HepG2 (cell line): ENCODE data around the gene BBS5. TPM values are rescaled to one million over a fixed set of nuclear protein-coding genes. Genes with fewer than 3 reads are reported as not detected.

Experiments used
- ATAC-seq: fragments of 200-7000 bp; cut with Tn5 transposase; 3 replicates; pipeline ENCODE4 v1.9.1; 2020; ENCODE audit warnings: mild to moderate bottlenecking, moderate library complexity
- BruUV-seq: library from RNA; stranded (reverse); fragments of 400-500 nt; replicated peaks from 2 replicates; lab custom pipeline; 2021; lab: Mats Ljungman, UMichigan
- CTCF ChIA-PET: fragments of 300-600 bp; formaldehyde crosslinking; extraction: SDS; loops from one replicate; lab custom pipeline; 2021; ENCODE audit warnings: low total read pairs, inconsistent platforms, low intra/inter-chr PET ratio; lab: Yijun Ruan, JAX
- POLR2A ChIA-PET: fragments of 350-600 bp; sonication (Branson Sonifier 250); formaldehyde crosslinking; loops from one replicate; lab custom pipeline; 2020; ENCODE audit warnings: antibody characterized with exemption, inconsistent platforms; lab: Yijun Ruan, JAX
- DNase-seq: peaks from one replicate; pipeline ENCODE4 v3.0.0-alpha.2; 2015; ENCODE audit warnings: low spot score
- FAIRE-seq: peaks from 3 replicates; lab custom pipeline; 2011; peaks lifted over from hg19 to GRCh38; lab: Jason Lieb, UNC
- H2AFZ ChIP-seq: one replicate; pipeline ENCODE4 v1.6.1; 2011; ENCODE audit warnings: low read length, inconsistent platforms
- H3K27ac ChIP-seq: fragments of 300-600 bp; 3 replicates; pipeline ENCODE4 v1.8.0; 2011; ENCODE audit warnings: mixed run types, mild to moderate bottlenecking, mixed read lengths, low read length, inconsistent platforms; ENCODE audit not compliant: insufficient read depth; ENCODE audit errors: extremely low read length
- H3K27me3 ChIP-seq, 2 experiments: fragments of 200-600 bp in 1 of 2; 2 replicates in 1 of 2; 3 replicates in 1 of 2; pipeline versions ENCODE4 v1.6.0 to v1.8.0; 2011; ENCODE audit warnings: low read length in 2 of 2, mild to moderate bottlenecking in 2 of 2, moderate library complexity in 2 of 2, inconsistent platforms in 1 of 2; ENCODE audit not compliant: insufficient read depth in 2 of 2, control insufficient read depth in 1 of 2
- H3K36me3 ChIP-seq, 2 experiments: fragments of 200-600 bp in 1 of 2; replicated peaks in 1 of 2; 2 replicates in 1 of 2; 3 replicates in 1 of 2; pipeline versions ENCODE4 v1.5.1 to v1.8.0; 2011; ENCODE audit warnings: low read length in 2 of 2, inconsistent platforms in 1 of 2; ENCODE audit not compliant: insufficient read depth in 2 of 2, control insufficient read depth in 1 of 2
- H3K4me1 ChIP-seq: 2 replicates; pipeline ENCODE4 v1.5.1; 2012; ENCODE audit warnings: low read length, inconsistent platforms; ENCODE audit not compliant: insufficient read depth
- H3K4me2 ChIP-seq: 2 replicates; pipeline ENCODE4 v1.6.0; 2011; ENCODE audit warnings: low read depth, low read length, inconsistent platforms
- H3K4me3 ChIP-seq, 3 experiments: fragments of 200-600 bp in 1 of 3; sonication (generic), shearing (Covaris generic) in 1 of 3; replicated peaks in 1 of 3; 2 replicates each; pipeline ENCODE4 v1.5.1; 2011 to 2016; ENCODE audit warnings: low read length in 3 of 3, inconsistent platforms in 2 of 3, low read depth in 2 of 3, mild to moderate bottlenecking in 2 of 3, control low read depth in 1 of 3, mixed read lengths in 1 of 3; ENCODE audit not compliant: insufficient read depth in 1 of 3
- H3K79me2 ChIP-seq: one replicate; pipeline ENCODE4 v1.6.1; 2011; ENCODE audit warnings: low read length, inconsistent platforms; ENCODE audit not compliant: insufficient read depth
- H3K9ac ChIP-seq: 2 replicates; pipeline ENCODE4 v1.6.0; 2011; ENCODE audit warnings: mild to moderate bottlenecking, low read depth, low read length, inconsistent platforms; ENCODE audit not compliant: insufficient read depth
- H3K9me3 ChIP-seq: 2 replicates; pipeline ENCODE4 v1.5.1; 2012; ENCODE audit warnings: mild to moderate bottlenecking, low read length
- H4K20me1 ChIP-seq: 2 replicates; pipeline ENCODE4 v1.6.0; 2011; ENCODE audit warnings: inconsistent platforms, mild to moderate bottlenecking, low read length, moderate library complexity; ENCODE audit not compliant: insufficient read depth
- CHD4 ChIP-seq: fragments of 200-600 bp; sonication (generic); IDR thresholded peaks from 2 replicates; pipeline ENCODE4 v1.7.0; 2017; ENCODE audit warnings: mild to moderate bottlenecking, low read length, borderline replicate concordance
- FOXO1 ChIP-seq: sonication (generic); formaldehyde crosslinking; IDR thresholded peaks from 2 replicates; pipeline ENCODE4 v1.4.0; 2020; ENCODE audit warnings: missing genetic modification reagents
- HMG20A ChIP-seq: IDR thresholded peaks from 2 replicates; pipeline ENCODE4 v1.6.1; 2016; ENCODE audit warnings: borderline replicate concordance
- HNRNPH1 ChIP-seq: fragments of 200-400 bp; formaldehyde crosslinking; optimal IDR thresholded peaks from 2 replicates; pipeline ENCODE3; 2017; ENCODE audit warnings: mild to moderate bottlenecking, low read depth, low read length
- MTA3 ChIP-seq: sonication (generic); formaldehyde crosslinking; IDR thresholded peaks from 2 replicates; pipeline ENCODE4 v1.4.0; 2020; ENCODE audit warnings: missing genetic modification reagents
- NFIB ChIP-seq: sonication (generic); formaldehyde crosslinking; IDR thresholded peaks from 2 replicates; pipeline ENCODE4 v1.9.0; 2021; ENCODE audit warnings: missing genetic modification reagents, mild to moderate bottlenecking, borderline replicate concordance
- RCOR2 ChIP-seq: IDR thresholded peaks from 2 replicates; pipeline ENCODE4 v1.6.1; 2016; ENCODE audit warnings: missing biosample characterization, missing genetic modification reagents
- RFXANK ChIP-seq: IDR thresholded peaks from 2 replicates; pipeline ENCODE4 v1.6.1; 2016
- SETDB1 ChIP-seq: sonication (generic); formaldehyde crosslinking; IDR thresholded peaks from 2 replicates; pipeline ENCODE4 v1.5.1; 2020; ENCODE audit warnings: missing genetic modification reagents, mild to moderate bottlenecking, borderline replicate concordance
- SIN3B ChIP-seq: fragments of 150-350 bp; IDR thresholded peaks from 2 replicates; pipeline ENCODE4 v1.6.1; 2014; ENCODE audit warnings: low read length
- TBL1XR1 ChIP-seq: fragments of 150-350 bp; IDR thresholded peaks from 2 replicates; pipeline ENCODE4 v1.6.1; 2014; ENCODE audit warnings: borderline replicate concordance, low read length; ENCODE audit not compliant: partially characterized antibody
- ZNF230 ChIP-seq: sonication (generic); formaldehyde crosslinking; IDR thresholded peaks from 2 replicates; pipeline ENCODE4 v1.4.0; 2020; ENCODE audit warnings: mild to moderate bottlenecking, missing genetic modification reagents
- ZNF383 ChIP-seq: sonication (generic); formaldehyde crosslinking; IDR thresholded peaks from 2 replicates; pipeline ENCODE4 v1.4.0; 2020; ENCODE audit warnings: missing genetic modification reagents, mild to moderate bottlenecking, borderline replicate concordance
- ZNF460 ChIP-seq: sonication (generic); formaldehyde crosslinking; IDR thresholded peaks from 2 replicates; pipeline ENCODE4 v1.5.1; 2020; ENCODE audit warnings: missing genetic modification reagents, mild to moderate bottlenecking, borderline replicate concordance
- ZNF879 ChIP-seq: sonication (generic); formaldehyde crosslinking; IDR thresholded peaks from 2 replicates; pipeline ENCODE4 v1.8.1; 2023; ENCODE audit warnings: missing genetic modification reagents
- WGBS: methylation state at CpG from one replicate; pipeline ENCODE4 v1.1.6; 2017; ENCODE audit warnings: low lambda C conversion rate; 5-methylcytosine and 5-hydroxymethylcytosine counted together
- in situ Hi-C: cut with HindIII; loops from 2 replicates; pipeline ENCODE4 v1.10.0; 2017; ENCODE audit warnings: low pct_unique_long_range_greater_than_20kb; ENCODE audit not compliant: extremely low pct_ligation_motif_present
- intact Hi-C: fragments of 100-400 bp; cut with micrococcal nuclease; formaldehyde crosslinking; loops from one replicate; pipeline ENCODE4 v1.10.0; 2022; ENCODE audit not compliant: unreplicated experiment
- polyA plus RNA-seq, 8 experiments: library from polyadenylated mRNA; depleted of rRNA in 3 of 8; stranded (reverse) in 7 of 8; unstranded in 1 of 8; fragments of >200 nt; fragmentation: Illumina TruSeq in 4 of 8; extraction: Trizol in 4 of 8; gene quantifications; 2 replicates each; pipeline versions ENCODE4 v1.2.1 to v1.2.3, GENCODE V29; 2011 to 2016; ENCODE audit warnings: low read depth in 4 of 8, missing spikeins in 1 of 8, mixed read lengths in 1 of 8; ENCODE audit not compliant: insufficient read depth in 1 of 8
- total RNA-seq, 5 experiments: library from RNA; depleted of rRNA; stranded (reverse); fragments of >200 nt; fragmentation: Illumina TruSeq; extraction: Trizol; gene quantifications; 2 replicates each; pipeline ENCODE4 v1.2.3, GENCODE V29; 2016; ENCODE audit warnings: low read depth in 1 of 5
- TF ChIP-seq, protein P1 (sequence below): sonication (generic); formaldehyde crosslinking; IDR thresholded peaks from 2 replicates; pipeline ENCODE4 v1.4.0; 2020; ENCODE audit warnings: missing genetic modification reagents
- TF ChIP-seq, protein P2 (sequence below): sonication (generic); formaldehyde crosslinking; IDR thresholded peaks from 2 replicates; pipeline ENCODE4 v1.4.0; 2020; ENCODE audit warnings: missing genetic modification reagents; ENCODE audit errors: not compliant biosample characterization
- TF ChIP-seq, protein P3 (sequence below): sonication (generic); formaldehyde crosslinking; IDR thresholded peaks from 2 replicates; pipeline ENCODE4 v1.5.0; 2020; ENCODE audit warnings: mild to moderate bottlenecking, missing genetic modification reagents

The BBS5 gene
- total and polyA plus RNA-seq, 2 of the 13 experiments (the other 11 are each of a cell fraction or from before 2014, with no cell fraction given), result 1.8 to 4.5 TPM

DNA sequence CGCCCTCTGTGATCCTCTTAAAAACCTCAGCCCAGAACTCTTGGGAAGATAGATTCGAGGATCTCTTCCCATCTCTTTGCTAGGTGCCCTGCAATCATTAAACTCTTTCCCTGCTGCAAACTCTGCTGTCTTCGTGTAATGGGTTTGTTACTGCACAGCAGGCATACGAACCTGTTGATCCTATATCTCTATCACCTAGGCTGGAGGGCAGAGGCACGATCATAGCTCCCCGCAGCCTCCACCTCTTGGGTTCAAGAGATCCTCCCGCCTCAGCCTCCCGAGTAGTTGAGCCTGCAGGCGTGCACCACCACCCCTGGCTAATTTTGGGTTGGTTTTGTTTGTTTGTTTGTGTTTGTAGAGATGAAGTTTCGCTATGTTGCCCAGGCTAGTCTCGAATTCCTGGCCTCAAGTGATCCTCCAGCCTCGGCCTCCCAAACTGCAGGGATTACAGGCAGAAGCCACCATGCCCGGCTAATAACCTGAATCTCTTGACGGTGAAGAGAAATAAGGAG is 493 bp upstream of the BBS5 start:
- H3K36me3 ChIP-seq, result peaks cover 0 to 5% of the 10 kb centered on the region in 2 experiments; a peak in 1 of 5 replicates
- 42% methylated on average over 14 of the region's 14 CpGs for WGBS
- H3K27ac ChIP-seq, result no peak overlapping the region
- H3K9ac ChIP-seq, result peak overlapping the region; percentile 70
- H3K4me2 ChIP-seq, result peak overlapping the region; percentile 94
- no peaks in the 10 kb centered on the region for H4K20me1 ChIP-seq
- H3K79me2 ChIP-seq, result no peaks in the 10 kb centered on the region
- in situ Hi-C loops, result no loop called here
- ChIA-PET CTCF (interaction anchor here (1.3 kb wide), 1 partner anchor 50 kb away, joined by 10 read pairs; no protein-coding TSS in a partner anchor), POLR2A (interaction anchor here (0.6 to 1.8 kb wide), 11 partner anchors 10 to 1236 kb away, joined by 3 to 7 read pairs (median 4); partner anchors contain the start of genes FASTKD1, SP5 and SSB)
- no TSS peak for BruUV-seq
- FAIRE-seq, result no peak
- peak overlapping the region; percentile 88 for H2AFZ ChIP-seq
- H3K27me3 ChIP-seq, result no peaks in the 10 kb centered on the region; a peak in 1 of 5 replicates
- H3K4me1 ChIP-seq, result peaks cover 48% of the 10 kb centered on the region
- peak; percentile 6; the same call in 2 of the 3 replicates for ATAC-seq
- no peaks in the 10 kb centered on the region for H3K9me3 ChIP-seq
- intact Hi-C loops, result loop anchor here (5.0 kb wide), 2 partner anchors 44 to 94 kb away; partner anchors contain the start of gene FASTKD1
- peak overlapping the region; percentile 62 to 85 (median 85) for H3K4me3 ChIP-seq
- DNase-seq, result no peak
- no peak for TF ChIP-seq ZNF879 (CRISPR knock-in tag)
- peak; percentile 16; the same call in 1 of the 2 replicates for TF ChIP-seq FOXO1 (CRISPR knock-in tag)
- peak; percentile 63; the same call in 1 of the 2 replicates for TF ChIP-seq CHD4
- 0 out of 2 replicates have a peak, but pooled peaks have one; percentile 2 for TF ChIP-seq SIN3B
- 0 out of 2 replicates have a peak, but pooled peaks have one; percentile 29 for TF ChIP-seq HMG20A (CRISPR knock-in tag)
- no peak for TF ChIP-seq RFXANK
- TF ChIP-seq, protein P1, sequence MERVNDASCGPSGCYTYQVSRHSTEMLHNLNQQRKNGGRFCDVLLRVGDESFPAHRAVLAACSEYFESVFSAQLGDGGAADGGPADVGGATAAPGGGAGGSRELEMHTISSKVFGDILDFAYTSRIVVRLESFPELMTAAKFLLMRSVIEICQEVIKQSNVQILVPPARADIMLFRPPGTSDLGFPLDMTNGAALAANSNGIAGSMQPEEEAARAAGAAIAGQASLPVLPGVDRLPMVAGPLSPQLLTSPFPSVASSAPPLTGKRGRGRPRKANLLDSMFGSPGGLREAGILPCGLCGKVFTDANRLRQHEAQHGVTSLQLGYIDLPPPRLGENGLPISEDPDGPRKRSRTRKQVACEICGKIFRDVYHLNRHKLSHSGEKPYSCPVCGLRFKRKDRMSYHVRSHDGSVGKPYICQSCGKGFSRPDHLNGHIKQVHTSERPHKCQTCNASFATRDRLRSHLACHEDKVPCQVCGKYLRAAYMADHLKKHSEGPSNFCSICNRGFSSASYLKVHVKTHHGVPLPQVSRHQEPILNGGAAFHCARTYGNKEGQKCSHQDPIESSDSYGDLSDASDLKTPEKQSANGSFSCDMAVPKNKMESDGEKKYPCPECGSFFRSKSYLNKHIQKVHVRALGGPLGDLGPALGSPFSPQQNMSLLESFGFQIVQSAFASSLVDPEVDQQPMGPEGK (CRISPR knock-in tag), result 0 out of 2 replicates have a peak, but pooled peaks have one; percentile 1
- no peak for TF ChIP-seq ZNF230 (CRISPR knock-in tag)
- TF ChIP-seq ZNF460 (CRISPR knock-in tag), result peak; percentile 87
- TF ChIP-seq TBL1XR1, result no peak
- TF ChIP-seq SETDB1, result 0 out of 2 replicates have a peak, but pooled peaks have one; percentile 41
- TF ChIP-seq, protein P2, sequence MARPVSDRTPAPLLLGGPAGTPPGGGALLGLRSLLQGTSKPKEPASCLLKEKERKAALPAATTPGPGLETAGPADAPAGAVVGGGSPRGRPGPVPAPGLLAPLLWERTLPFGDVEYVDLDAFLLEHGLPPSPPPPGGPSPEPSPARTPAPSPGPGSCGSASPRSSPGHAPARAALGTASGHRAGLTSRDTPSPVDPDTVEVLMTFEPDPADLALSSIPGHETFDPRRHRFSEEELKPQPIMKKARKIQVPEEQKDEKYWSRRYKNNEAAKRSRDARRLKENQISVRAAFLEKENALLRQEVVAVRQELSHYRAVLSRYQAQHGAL (CRISPR knock-in tag), result no peak
- no peak for TF ChIP-seq HNRNPH1
- TF ChIP-seq, protein P3, sequence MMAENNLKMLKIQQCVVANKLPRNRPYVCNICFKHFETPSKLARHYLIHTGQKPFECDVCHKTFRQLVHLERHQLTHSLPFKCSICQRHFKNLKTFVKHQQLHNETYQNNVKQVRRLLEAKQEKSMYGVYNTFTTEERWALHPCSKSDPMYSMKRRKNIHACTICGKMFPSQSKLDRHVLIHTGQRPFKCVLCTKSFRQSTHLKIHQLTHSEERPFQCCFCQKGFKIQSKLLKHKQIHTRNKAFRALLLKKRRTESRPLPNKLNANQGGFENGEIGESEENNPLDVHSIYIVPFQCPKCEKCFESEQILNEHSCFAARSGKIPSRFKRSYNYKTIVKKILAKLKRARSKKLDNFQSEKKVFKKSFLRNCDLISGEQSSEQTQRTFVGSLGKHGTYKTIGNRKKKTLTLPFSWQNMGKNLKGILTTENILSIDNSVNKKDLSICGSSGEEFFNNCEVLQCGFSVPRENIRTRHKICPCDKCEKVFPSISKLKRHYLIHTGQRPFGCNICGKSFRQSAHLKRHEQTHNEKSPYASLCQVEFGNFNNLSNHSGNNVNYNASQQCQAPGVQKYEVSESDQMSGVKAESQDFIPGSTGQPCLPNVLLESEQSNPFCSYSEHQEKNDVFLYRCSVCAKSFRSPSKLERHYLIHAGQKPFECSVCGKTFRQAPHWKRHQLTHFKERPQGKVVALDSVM (CRISPR knock-in tag), result peak; percentile 99
- no peak for TF ChIP-seq NFIB (CRISPR knock-in tag)
- TF ChIP-seq MTA3 (CRISPR knock-in tag), result no peak
- peak; percentile 63; the same call in 1 of the 2 replicates for TF ChIP-seq RCOR2 (CRISPR knock-in tag)
- 0 out of 2 replicates have a peak, but pooled peaks have one; percentile 3 for TF ChIP-seq ZNF383 (CRISPR knock-in tag)
